Panc1 (cell line): Measurements from ENCODE around the gene FITM2. TPM values are rescaled to one million over a fixed set of nuclear protein-coding genes. Genes with fewer than 3 reads are reported as not detected.

Experiments
- ATAC-seq: fragments of 200-7000 bp; cut with Tn5 transposase; 2 replicates; pipeline ENCODE4 v1.9.1; 2020; ENCODE audit warnings: mild to moderate bottlenecking, moderate library complexity
- BruUV-seq: library from RNA; stranded (reverse); fragments of 400-500 nt; replicated peaks from 2 replicates; lab custom pipeline; 2021; lab: Mats Ljungman, UMichigan
- CTCF ChIA-PET: fragments of 300-600 bp; sonication (Branson Sonifier 250); formaldehyde crosslinking; loops from one replicate; lab custom pipeline; 2022; ENCODE audit warnings: antibody characterized with exemption; lab: Charles Lee
- POLR2A ChIA-PET: fragments of 300-600 bp; sonication (Branson Sonifier 250); formaldehyde crosslinking; loops from one replicate; lab custom pipeline; 2022; ENCODE audit warnings: antibody characterized with exemption; lab: Charles Lee
- DNase-seq: peaks from one replicate; pipeline ENCODE4 v3.0.0-alpha.2; 2010; ENCODE audit warnings: low read depth, low spot score
- H3K27ac ChIP-seq: 2 replicates; pipeline ENCODE4 v1.5.1; 2011; ENCODE audit warnings: mild to moderate bottlenecking, low read length, inconsistent platforms
- H3K27me3 ChIP-seq: fragments of 200-500 bp; sonication (Bioruptor generic); 2 replicates; pipeline ENCODE4 v1.6.0; 2014; ENCODE audit warnings: low read length, inconsistent platforms; ENCODE audit not compliant: control insufficient read depth, insufficient read depth
- H3K36me3 ChIP-seq: fragments of 200-500 bp; sonication (Bioruptor generic); 2 replicates; pipeline ENCODE4 v1.5.1; 2014; ENCODE audit warnings: inconsistent platforms, mild to moderate bottlenecking, low read length, moderate library complexity; ENCODE audit not compliant: control insufficient read depth, insufficient read depth
- H3K4me1 ChIP-seq: 2 replicates; pipeline ENCODE4 v1.5.1; 2011; ENCODE audit warnings: inconsistent platforms, mild to moderate bottlenecking, low read length, moderate library complexity; ENCODE audit not compliant: control insufficient read depth, insufficient read depth
- H3K4me3 ChIP-seq, 2 experiments: 2 replicates each; pipeline ENCODE4 v1.5.1; 2011 to 2012; ENCODE audit warnings: low read depth in 2 of 2, low read length in 2 of 2, mild to moderate bottlenecking in 2 of 2, inconsistent platforms in 1 of 2, moderate library complexity in 1 of 2
- H3K9me3 ChIP-seq: fragments of 200-500 bp; sonication (Bioruptor generic); 2 replicates; pipeline ENCODE4 v1.5.1; 2014; ENCODE audit warnings: low read depth, mild to moderate bottlenecking, inconsistent platforms, low read length, moderate library complexity; ENCODE audit not compliant: control insufficient read depth, insufficient read depth
- CTCF ChIP-seq: fragments of 450-650 bp; IDR thresholded peaks from 2 replicates; pipeline ENCODE4 v1.5.1; 2017; ENCODE audit warnings: mild to moderate bottlenecking
- POLR2AphosphoS5 ChIP-seq: IDR thresholded peaks from 2 replicates; pipeline ENCODE4 v1.6.1; 2012; ENCODE audit warnings: mild to moderate bottlenecking, low read depth, low read length, moderate library complexity
- REST ChIP-seq, 2 experiments: IDR thresholded peaks; 2 replicates each; pipeline ENCODE4 v1.6.1; 2011 to 2012; ENCODE audit warnings: low read depth in 2 of 2, control low read depth in 1 of 2, low read length in 1 of 2, mild to moderate bottlenecking in 1 of 2, moderate library complexity in 1 of 2; ENCODE audit not compliant: insufficient read depth in 1 of 2
- SIN3A ChIP-seq: IDR thresholded peaks from 2 replicates; pipeline ENCODE4 v1.6.1; 2012; ENCODE audit warnings: low read depth, mild to moderate bottlenecking, low read length, moderate library complexity, borderline replicate concordance; ENCODE audit not compliant: insufficient read depth
- TCF7L2 ChIP-seq: IDR thresholded peaks from 2 replicates; pipeline ENCODE4 v1.6.1; 2011; ENCODE audit warnings: mild to moderate bottlenecking, low read depth, low read length, inconsistent platforms
- in situ Hi-C: cut with HindIII; loops from 2 replicates; pipeline ENCODE4 v1.10.0; 2016; ENCODE audit warnings: low sequenced_read_pairs, low pct_unique_long_range_greater_than_20kb
- intact Hi-C: fragments of 100-400 bp; cut with micrococcal nuclease; formaldehyde crosslinking; loops from one replicate; pipeline ENCODE4 v1.10.0; 2022; ENCODE audit not compliant: unreplicated experiment
- total RNA-seq: library from RNA; stranded (reverse); gene quantifications from one replicate; pipeline ENCODE4 v1.2.1, GENCODE V29; 2021; ENCODE audit not compliant: unreplicated experiment

FITM2 gene
- total RNA-seq, 1 experiment from 2014 or later, result 10.5 TPM

GRCh38 chr20:44336725-44337380, 25.9 kb upstream of the FITM2 start, which contains the start of gene R3HDML:
Gene R3HDML (plus strand): TSS chr20:44337043. CDS start chr20:44337158, 115 bp downstream.
- Histone ChIP-seq H3K27ac (no peak within 1 kb of the TSS), H3K9me3 (no peaks in the 10 kb centered on the region), H3K4me1 (no peaks in the 10 kb centered on the region), H3K36me3 (no peaks in the 10 kb centered on the region), H3K27me3 (no peaks in the 10 kb centered on the region), H3K4me3 (no peak within 1 kb of the TSS)
- no peak for TF ChIP-seq SIN3A
- no peak for TF ChIP-seq REST (IDR thresholded peaks at IDR 0.05; ENCODE audit: insufficient read depth in 1 of 2, low read depth in 2 of 2, low read length in 1 of 2)
- TF ChIP-seq POLR2AphosphoS5, result no peak
- no peak for TF ChIP-seq TCF7L2
- intact Hi-C loops (no loop called here), in situ Hi-C loops (no loop called here)
- no TSS peak for BruUV-seq
- CTCF ChIA-PET, result no interaction called here
- POLR2A ChIA-PET, result no interaction called here
- DNase-seq (no peak), ATAC-seq (no peak; the same call in 1 of the 2 replicates)

GRCh38 chr20:44336086-44336485, 25.1 kb upstream of the FITM2 start:
- POLR2A ChIA-PET, result no interaction called here
- TF ChIP-seq TCF7L2, result no peak
- TF ChIP-seq SIN3A, result no peak
- no peak for TF ChIP-seq CTCF
- no peak for TF ChIP-seq REST (IDR thresholded peaks at IDR 0.05; ENCODE audit: insufficient read depth in 1 of 2, low read depth in 2 of 2, low read length in 1 of 2)
- no peak for TF ChIP-seq POLR2AphosphoS5
- Histone ChIP-seq H3K9me3 (no peaks in the 10 kb centered on the region), H3K4me3 (no peak overlapping the region), H3K36me3 (no peaks in the 10 kb centered on the region), H3K4me1 (no peaks in the 10 kb centered on the region), H3K27ac (no peak overlapping the region), H3K27me3 (no peaks in the 10 kb centered on the region)
- no peak for DNase-seq
- BruUV-seq, result no TSS peak
- ATAC-seq, result no peak
- in situ Hi-C loops, result no loop called here
- CTCF ChIA-PET, result no interaction called here
- intact Hi-C loops, result no loop called here
